Stimulated activated CD4-positive, alpha-beta T cell treated with anti-CD3 and anti-CD28 coated beads, Interleukin-2, amount 100 ng/mL, for 48 hours (primary cell): Measurements from ENCODE around the gene MARK2.
"Not testable (repeated sequence)": the region's sequence is repeated elsewhere in the genome, so short reads cannot be mapped to it uniquely, and the experiment has no call there.

Experiments used
- DNase-seq, 2 donors: peaks; one replicate each; pipeline ENCODE4 v3.0.0-alpha.2; 2020

The MARK2 gene

DNA sequence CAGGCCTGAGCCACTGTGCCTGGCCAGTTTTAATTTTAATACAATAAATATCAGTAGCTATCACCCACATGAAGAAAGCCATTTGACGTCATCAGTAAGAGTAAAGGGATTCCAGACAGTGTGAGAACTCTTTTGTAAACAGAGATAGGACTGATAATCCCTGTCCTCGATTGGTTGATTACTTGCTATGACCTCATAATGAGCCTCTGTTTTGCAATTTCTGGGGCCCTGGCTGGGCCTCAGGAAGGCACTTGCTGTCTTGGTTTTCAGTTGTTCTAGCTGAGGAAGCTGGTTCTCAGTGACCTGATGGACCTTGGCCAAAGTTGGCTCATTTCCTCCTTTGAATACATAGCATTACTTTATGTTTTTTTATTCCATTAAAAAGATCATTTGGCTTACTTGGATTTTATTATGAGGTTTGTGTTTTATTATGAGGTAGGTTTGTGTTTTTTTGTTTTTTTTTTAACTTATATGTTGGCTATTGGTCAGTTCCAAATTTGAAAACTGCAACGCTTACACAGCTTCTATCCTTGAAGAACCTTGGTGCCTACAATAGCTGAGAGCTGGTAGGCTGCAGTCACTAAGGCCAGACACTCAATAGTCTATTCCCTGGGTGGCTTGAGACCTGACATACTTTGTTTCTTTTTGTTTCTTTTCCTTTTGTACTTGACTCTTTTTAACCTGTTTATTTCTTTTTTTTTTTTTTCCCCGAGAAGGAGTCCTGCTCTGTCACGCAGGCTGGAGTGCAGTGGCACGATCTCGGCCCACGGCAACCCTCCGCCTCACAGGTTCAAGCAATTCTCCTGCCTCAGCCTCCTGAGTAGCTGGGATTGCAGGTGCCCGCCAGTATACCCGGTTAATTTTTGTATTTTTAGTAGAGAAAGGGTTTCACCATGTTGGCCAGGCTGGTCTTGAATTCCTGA is 20.0 kb downstream of the MARK2 start:
- no peak for DNase-seq

DNA sequence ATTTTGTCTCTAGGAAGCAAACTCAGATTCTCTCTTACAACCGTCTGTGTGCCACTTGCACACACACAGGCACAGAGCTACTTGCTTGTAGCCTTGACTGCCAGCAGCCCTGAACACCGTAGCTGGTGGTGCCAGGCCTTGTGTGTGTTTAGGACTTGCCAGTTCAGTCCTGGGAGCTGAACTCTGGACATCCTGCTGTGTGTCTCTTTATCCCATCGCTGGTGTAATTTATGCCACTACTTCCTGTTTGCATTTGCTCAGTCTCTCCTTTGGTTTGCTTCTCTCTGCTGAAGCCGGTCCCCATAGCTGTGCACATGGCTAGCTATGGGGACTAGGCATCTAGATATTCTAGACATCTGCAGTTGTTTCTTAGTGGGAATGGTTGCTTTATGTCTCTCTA is 24.0 kb downstream of the MARK2 start:
- DNase-seq, result no peak

DNA sequence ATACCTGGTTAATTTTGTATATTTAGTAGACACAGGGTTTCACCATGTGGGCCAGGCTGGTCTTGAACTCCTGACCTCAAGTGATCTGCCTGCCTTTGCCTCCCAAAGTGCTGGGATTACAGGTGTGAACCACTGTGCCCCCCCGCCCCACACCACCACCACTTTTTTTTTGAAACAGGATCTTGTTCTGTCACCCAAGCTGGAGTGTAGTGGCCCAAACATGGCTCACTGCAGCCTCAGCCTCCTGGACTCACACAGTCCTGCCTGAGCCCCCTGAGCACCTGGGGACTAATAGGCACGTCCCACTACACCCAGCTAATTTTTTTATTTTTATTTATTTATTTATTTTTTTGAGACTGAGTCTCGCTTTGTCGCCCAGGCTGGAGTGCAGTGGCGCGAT is 24.7 kb downstream of the MARK2 start:
- not testable (repeated sequence) for DNase-seq

DNA sequence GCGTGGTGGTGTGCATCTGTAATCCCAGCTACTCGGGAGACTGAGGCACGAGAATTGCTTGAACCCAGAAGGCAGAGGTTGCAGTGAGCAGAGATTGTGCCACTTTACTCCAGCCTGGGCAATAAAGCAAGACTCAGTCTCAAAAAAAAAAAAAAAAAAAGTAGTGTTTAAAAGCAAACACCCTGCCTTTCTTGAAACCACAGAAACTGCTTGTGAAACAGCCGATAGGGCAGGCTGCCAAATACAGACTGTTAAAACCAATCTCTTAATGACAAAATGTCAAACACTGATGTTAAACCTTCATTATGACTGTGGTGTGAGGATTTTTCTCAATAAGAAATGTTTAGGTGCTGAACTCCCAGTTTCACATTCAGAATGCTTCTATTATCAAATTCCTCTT is 27.3 kb downstream of the MARK2 start:
- peak; percentile 71 for DNase-seq

DNA sequence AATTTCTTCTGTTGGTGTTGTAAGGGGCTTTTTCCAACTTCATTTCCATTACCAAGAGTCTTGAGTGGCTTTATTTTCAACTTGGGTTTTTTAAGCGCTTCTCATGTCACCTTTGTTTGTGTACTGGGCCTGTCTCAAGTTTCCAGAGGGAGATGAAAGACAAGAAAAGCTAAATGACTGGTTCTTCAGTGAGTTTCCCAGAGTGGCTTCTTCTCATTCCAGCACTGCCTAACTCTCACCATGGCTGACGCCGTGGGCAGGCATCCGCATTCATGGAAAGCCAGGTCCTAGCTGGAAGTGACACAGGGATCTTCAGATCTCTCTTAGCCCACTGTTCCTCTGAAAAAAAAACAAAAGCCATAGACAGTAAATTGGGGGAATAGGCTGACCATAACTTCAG is 28.6 kb downstream of the MARK2 start:
- DNase-seq, result no peak

DNA sequence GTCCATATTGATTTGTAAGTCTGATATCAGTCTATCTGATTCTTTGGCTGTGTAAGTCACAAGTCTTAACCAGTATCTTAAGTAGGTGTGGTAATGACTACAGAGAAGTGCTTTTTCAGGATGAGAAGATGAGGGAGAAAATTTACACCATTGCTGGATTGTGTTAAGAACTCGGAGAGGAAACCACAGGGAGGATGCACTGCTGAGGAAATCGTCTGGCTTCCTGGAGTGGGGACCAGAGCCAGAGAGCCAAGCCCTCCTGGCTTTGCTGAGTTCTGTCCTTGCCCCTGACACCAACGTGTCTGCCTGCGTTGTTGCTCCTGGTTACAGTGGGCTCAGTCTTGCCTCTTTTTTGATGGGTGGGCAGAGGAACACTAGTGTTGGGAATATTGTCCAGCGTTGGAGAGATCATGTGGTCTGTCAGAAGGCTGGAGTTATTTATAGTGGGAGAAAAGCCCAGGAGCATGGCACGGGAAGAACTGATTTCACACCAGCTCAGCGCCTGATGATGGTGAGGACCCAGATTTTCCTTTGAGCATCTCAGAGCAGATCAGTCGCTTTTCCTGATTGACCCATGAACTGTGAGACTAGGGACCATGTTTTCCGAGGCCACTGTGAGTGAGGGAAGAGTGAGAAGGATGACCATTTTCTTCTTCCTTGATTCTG is 29.6 kb downstream of the MARK2 start:
- DNase-seq, result no peak

DNA sequence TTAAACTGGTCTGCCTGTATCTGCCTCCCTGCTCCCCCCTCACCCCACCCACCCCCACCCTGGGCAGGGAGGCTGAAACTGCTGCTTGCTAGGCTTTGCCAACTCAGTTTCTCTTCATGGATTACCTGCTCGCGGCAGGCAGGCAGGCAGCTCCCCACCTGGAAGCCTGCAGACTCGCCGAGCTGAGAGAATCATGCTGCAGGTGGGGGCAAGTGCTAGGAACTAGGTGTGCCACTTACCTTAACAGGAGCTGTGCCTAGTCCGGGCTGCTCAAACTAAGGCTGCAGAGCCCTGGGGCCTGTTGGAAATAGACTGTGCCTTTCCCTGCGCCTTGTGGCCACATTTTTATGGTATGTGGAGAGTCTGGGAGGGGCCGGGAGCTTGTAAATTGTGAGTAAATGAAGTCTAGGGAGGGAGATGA is 30.3 kb downstream of the MARK2 start:
- DNase-seq, result no peak

DNA sequence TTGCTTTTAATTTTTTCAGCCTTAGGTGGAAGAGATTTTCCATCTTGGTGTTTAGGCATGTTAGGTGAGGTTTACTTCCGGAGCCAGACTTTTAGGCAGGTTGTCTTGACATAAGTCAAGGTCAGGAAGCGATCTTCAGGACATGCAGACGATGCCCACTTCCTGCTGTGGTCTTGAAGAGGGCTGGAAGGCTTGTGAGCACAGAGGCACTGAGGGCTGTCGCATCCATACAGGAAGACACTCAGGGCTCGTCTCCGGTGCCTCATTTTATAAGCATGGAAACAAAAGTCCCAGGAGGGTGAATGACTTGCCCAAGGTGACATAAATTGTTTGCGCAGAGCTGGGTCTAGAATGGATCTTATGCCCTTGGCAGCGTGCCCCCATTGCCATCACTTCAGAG is 30.8 kb downstream of the MARK2 start:
- no peak for DNase-seq

DNA sequence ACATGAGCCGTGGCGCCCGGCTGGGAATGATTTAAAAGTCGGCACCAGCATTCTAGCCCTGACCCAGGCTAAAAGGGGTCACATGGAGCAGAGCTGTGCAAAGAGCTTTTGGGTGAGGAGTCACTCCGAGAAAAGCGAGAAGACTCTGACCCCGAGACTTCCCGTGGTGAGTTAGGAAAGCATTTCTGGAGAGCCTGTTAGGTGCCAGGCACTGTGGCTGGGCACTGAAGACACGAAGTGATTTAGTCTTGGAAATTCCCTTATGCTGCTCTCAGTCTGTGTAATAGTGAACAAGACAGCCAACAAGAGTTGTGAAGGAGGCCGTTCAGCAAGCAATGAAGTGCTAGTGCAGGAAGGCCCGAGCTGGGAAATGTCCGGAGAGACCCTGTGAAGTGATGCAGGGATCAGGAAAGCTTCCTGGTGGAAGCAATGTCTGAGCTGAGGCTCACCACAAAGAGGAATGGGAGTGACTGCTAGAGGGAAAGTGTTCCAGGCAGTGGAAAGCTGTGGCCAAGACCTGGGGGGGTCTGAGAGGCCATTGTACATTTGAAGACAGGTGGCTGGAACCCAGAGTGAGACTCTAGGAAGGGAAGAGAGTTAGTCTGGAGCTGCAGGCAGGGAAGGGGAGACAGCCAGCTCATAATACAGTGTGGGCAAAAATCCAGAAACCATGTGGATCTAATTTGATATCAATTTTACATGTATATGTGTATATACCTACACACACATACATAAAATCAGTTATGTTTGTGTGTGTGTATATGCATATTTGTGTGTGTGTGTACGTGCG is 31.6 kb downstream of the MARK2 start:
- no peak for DNase-seq

DNA sequence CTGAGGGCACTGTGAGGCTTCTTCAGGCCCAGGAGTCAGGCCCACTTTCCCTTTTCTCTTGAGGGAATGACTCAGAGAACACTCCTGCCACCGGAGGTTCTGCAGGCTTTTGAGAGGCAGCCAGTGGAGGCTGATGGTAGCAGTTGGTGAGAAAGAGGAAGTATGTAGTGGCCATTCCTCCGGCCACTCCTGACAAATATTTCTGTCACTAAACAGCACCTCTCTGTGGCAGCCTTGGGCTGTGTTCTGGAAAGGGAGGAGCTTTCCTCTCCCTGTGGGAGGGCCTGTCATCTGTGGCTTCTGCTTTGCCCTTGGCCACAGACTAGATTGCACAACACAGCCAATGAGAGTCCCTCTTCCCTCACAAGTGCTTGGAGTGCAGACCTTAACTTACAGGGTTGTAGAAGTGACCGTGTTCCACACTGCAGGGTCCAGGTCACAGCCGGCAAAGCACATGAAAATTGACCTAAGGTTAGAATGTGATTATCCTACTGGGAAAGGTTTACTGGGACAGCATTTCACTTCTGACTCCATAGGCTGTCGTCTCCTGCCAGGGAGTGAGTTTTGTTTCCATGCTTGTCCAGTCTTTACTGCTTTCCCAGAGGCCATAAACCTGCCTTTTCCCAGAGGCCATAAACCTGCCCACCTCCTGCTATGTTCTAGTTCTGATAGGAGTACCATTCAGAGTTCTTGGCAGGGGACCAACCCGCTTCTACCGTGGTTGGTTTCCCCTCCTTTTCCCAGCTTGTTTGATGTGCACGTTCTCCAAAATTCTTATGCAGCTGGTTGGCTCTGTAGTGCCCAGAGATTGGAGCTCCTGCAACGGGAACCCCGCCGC is 33.3 kb downstream of the MARK2 start:
- no peak for DNase-seq

DNA sequence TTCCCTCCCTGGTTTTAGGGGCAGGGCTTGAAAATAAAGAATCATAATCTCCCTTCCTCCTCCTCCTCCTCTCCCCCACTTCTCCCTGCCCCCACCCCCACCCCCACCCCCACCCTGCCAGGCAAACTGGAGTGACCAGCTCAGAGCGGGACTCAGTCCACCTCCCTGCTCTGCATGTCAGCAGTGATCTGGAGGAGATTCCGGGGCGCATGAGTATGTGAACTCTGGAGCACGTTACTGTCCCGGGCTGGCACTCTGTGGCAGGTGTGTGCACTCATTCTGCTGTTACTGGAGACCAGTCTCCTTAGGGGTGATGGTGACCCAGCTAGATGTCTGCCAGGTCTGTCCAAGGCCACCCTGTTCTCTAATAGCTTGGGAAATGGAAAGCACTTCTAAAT is 33.9 kb downstream of the MARK2 start:
- DNase-seq, result no peak

DNA sequence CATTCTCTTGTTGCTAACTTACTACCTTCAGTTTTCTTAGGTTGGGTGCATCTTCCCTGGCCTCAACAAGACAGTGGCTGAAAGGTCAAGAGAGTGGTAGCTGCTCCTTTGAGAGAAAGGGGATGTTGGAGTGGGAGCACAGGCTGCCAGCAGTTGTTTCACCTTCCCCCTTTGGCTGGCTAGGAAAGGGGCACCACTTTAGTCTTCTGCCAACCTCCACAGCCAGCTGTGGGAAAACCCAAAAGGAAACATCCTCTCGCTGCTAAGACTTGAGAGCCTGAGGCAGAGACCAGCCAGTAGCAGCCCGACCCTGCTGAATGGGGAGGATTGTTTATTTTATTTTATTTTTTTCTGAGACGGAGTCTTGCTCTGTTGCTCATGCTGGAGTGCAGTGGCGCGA is 34.4 kb downstream of the MARK2 start:
- DNase-seq, result no peak

DNA sequence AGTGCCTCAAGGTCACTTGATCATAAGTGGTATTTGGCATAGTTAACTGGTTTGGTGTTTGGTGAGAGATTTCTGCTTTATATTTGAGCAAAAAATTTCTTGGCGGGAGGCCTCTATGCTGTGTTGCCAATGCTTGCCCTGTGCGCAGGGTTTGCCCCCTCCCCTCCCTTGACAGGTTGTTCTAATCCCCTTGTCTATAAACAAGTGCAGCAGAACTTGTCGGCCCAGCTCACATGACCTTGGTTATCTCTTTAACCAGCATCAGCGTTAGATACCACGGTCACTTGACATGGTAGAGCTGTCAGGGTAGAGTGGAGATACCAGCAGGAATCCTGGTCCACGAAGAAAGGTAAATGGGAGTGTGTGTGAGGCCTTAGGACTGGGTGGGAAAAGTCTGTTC is 35.6 kb downstream of the MARK2 start:
- DNase-seq, result no peak

DNA sequence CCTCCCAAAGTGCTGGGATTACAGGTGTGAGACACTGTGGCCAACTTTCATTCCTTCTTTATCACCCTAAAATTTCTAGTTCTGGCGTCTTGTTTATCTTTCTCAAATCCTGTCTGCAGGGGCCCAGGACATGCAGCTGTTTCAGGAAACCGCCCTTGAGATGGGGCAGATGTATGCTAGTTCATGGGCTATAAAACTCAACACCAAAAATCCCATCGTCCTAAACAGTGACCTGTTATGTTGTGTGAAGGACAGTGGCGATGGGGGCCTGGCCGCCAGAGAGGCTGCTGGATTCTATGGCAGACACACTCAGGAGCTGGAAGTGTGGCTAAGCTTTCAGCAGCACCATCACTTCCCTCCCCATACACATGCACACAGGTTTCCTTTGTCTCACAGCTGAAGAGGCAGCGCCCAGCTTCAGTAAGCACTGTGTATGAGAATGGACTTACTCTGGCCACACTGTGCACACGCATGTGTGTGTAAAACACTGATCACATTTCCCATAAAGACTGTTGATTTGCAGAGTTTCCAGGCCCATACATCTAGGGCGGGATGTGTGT is 36.7 kb downstream of the MARK2 start:
- DNase-seq, result no peak

DNA sequence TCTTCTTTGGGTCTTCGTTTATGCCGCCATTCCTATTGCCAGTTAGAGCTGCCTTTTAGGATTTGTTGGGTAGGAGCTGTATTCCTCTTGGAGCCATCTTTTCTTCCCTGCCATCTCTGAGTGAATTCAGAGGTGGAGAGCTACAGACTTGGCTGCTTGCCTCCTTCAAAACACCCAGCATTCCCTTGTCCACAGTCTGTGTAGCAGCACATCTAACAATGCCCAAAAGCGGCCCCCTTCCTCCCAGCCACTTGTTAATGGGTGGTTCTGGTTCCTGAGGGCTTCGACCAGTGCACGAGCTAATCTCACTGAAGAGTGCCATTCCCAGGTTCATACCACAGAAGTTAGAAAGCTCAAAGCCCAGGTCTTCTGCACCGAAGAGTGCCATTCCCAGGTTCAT is 37.7 kb downstream of the MARK2 start:
- no peak for DNase-seq

DNA sequence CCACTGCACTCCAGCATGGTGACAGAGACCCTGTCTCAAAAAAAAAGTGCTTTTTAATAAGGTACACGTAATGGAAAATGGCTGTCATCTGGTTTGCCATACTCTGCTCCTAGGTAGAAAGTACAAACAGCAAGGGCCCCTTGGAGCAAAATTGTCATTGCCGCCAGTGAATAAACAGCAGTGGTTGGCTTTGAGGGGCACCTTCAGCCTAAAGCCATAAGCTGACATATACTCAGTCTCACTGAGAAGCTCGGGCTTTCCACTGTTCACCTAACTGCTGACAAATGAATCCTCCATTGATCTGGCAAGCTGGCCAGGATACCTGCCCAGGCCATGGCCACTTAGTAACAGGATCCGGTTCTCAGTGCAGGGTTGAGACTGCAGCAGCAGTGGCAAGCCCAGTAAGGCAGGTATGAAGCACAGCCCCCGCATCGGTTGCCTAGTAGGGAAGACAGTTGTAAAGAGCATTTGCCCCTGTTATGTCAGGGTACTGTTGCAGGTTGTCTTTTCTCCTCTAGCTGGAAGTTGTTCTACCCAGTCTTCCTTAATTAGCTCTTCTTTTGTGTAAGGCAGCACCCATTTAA is 38.8 kb downstream of the MARK2 start:
- DNase-seq, result no peak

DNA sequence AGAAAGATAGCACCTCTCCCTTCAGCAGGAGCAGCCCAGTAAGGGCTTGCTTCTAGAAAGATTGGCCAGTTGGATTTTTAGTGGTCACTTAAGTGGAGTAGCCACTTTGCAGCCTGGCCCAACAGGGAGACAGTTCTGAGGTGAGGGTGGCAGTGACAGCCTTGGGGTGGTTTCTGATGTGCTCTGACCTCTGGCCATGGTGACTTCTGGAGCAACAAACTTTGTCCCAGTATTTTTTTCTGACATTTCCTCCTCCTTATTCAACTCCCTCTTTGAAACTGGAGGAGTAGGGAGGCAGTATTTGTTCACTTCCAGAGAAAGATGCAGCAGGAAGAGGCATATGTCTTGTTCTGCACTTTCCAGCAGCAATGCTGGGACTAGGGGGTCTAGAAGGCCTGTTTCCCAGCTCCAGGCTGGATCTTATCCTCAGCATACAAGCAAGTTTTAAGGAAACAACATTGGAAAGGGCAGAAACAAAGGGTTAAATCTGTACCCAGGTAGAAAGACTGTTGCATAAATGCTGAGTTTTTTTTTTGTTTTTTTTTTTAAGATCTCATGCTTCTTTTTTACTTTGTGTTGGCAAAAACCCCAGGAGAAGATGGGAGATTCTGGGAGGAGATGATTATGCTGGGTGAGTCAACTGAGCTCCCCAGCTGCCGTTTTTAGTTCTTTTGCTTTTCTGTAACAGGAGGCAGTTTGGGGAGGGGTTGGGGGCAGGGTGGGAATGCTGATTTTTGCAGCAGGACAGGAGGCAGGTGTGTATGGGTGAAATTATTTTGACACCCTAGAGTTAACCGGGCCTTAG is 40.9 kb downstream of the MARK2 start:
- DNase-seq, result no peak

DNA sequence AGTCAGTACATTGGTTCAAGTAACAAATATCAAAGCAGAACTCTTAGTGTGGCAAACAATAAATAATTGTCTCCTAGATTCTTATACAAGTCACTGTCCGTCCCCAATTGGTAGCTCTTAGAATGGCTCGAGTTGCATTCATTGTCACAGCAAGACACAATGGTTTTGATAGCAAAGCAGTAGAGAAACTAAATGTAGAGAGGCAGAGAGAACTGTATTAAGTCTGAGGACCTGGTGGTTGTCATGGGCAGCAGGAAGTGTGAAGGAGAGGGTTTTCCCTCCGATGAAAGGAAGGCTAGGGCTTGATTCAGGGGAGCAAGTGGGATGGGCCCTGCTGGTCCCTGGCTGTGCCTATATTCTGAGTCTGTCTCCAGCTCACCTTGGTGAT is 41.5 kb downstream of the MARK2 start:
- no peak for DNase-seq

DNA sequence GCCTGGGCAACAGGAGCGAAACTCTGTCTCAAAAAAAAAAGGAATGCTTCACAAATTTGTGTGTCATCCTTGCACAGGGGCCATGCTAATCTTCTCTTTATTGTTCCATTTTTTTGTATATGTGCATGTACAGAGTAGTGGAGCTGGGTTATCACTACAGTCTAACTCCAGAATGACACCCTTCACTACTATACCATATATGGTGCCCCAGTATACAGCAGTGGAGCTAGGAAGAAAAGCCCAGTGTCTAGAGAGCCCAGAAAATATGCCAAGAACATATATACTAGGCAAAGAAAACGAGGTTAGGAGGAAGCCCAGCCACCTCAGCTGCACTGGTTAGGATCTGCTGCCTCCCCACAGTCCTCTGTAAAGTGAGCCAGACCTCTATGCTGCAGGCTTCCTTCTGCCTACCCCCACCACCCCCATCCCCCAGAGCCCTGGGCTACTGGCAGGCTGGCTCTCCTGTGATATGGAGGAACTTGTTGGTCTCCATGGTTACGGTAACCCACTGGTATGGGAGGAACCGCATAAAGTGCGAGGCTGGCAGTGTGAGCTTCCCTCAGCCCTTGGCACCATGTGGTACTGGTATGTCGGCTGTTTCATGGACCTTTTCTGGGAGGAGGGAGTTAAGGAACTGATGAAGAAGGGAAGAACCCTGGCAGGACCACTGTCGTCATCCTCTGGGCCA is 43.8 kb downstream of the MARK2 start:
- DNase-seq, result no peak

DNA sequence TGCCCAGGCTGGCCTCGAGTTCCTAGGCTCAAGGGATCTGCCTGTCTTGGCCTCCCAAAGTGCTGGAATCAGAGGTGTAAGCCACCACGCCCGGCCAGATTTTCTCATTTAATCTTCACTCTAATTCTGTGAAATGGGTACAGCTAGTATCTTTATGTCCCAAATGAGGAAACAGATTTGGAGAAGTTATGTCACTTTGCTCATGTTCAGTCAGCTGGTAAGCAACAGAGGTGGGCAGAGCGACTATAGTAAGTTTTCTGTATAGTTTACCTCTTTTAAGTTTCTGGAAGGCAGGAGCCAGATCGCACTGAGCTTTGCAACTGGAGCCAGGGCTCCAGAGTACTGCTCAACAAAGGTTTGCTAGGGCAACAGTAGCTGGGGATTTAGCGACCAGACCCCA is 44.9 kb downstream of the MARK2 start:
- DNase-seq, result no peak
